ENCODE measurements around the gene ST8SIA3. TPM values are rescaled to one million over a fixed set of nuclear protein-coding genes. Genes with fewer than 3 reads are reported as not detected.

The ST8SIA3 gene
- total RNA-seq, 6 donors from 2014 or later, result under 0.01 TPM; not detected in 5

Other genes with a start within 250 kb of the ST8SIA3 start
- gene BOD1L2, start 205.5 kb upstream of the ST8SIA3 start, total RNA-seq, result not detected
- gene ONECUT2, start 82.8 kb downstream of the ST8SIA3 start, total RNA-seq, result under 1 TPM in 3 of 6 donors, not detected in 3; 0.06 to 0.24 (median 0.10) TPM
- gene FECH, start 234.1 kb downstream of the ST8SIA3 start, total RNA-seq, result 10 to 100 TPM; 11.4 to 27.2 (median 22.1) TPM

Data from upper lobe of left lung (tissue), 6 donors.